Measurements from ENCODE around the gene GTF3C2.
A peak's percentile ranks its signal among the peaks of the same experiment; 100 is the strongest.
"Not testable (repeated sequence)": the region's sequence is repeated elsewhere in the genome, so short reads cannot be mapped to it uniquely, and the experiment has no call there.

Gene GTF3C2

GRCh38 chr2:27320958-27321543, 35.5 kb downstream of the GTF3C2 start:
- no peak for DNase-seq (ENCODE audit: low read depth in 2 of 2)

- DNase-seq (ENCODE audit: low read depth in 2 of 2): not testable (repeated sequence)
Measured at GRCh38 chr2:27319839-27320238, 36.7 kb downstream of the GTF3C2 start.

- DNase-seq (ENCODE audit: low read depth in 2 of 2): no peak
Measured at GRCh38 chr2:27316655-27317412, 39.7 kb downstream of the GTF3C2 start.

GRCh38 chr2:27315122-27315521, 41.4 kb downstream of the GTF3C2 start:
- DNase-seq (ENCODE audit: low read depth in 2 of 2): no peak

- no peak for DNase-seq (ENCODE audit: low read depth in 2 of 2)
Measured at GRCh38 chr2:27314709-27315108, 41.9 kb downstream of the GTF3C2 start.

GRCh38 chr2:27313882-27314645, 42.5 kb downstream of the GTF3C2 start:
- DNase-seq (ENCODE audit: low read depth in 2 of 2): no peak

- no peak for DNase-seq (ENCODE audit: low read depth in 2 of 2)
Measured at GRCh38 chr2:27312152-27312551, 44.4 kb downstream of the GTF3C2 start.

- no peak for DNase-seq (ENCODE audit: low read depth in 2 of 2)
Measured at GRCh38 chr2:27309651-27310050, 46.9 kb downstream of the GTF3C2 start.

GRCh38 chr2:27308359-27308881, 48.1 kb downstream of the GTF3C2 start, which contains the start of gene UCN:
Gene UCN, minus strand, starts transcription at chr2:27308445. Its CDS starts 550 bp downstream, at chr2:27307895.
- DNase-seq (ENCODE audit: low read depth in 2 of 2): no peak

GRCh38 chr2:27307545-27308358, 48.8 kb downstream of the GTF3C2 start:
- DNase-seq (ENCODE audit: low read depth in 2 of 2): no peak

- DNase-seq (ENCODE audit: low read depth in 2 of 2): no peak
Measured at GRCh38 chr2:27307287-27307544, 49.3 kb downstream of the GTF3C2 start.

- DNase-seq (ENCODE audit: low read depth in 2 of 2): peak; percentile 21 to 38
Measured at GRCh38 chr2:27306573-27307286, 49.8 kb downstream of the GTF3C2 start.

GRCh38 chr2:27306136-27306535, 50.4 kb downstream of the GTF3C2 start:
- DNase-seq (ENCODE audit: low read depth in 2 of 2): no peak

GRCh38 chr2:27305516-27305915, 51.0 kb downstream of the GTF3C2 start:
- no peak for DNase-seq (ENCODE audit: low read depth in 2 of 2)

- no peak for DNase-seq (ENCODE audit: low read depth in 2 of 2)
Measured at GRCh38 chr2:27304488-27305240, 51.9 kb downstream of the GTF3C2 start.

GRCh38 chr2:27303093-27304025, 53.2 kb downstream of the GTF3C2 start:
- peak in 1 of 2 donors; percentile 39 for DNase-seq (ENCODE audit: low read depth in 2 of 2)

- DNase-seq (ENCODE audit: low read depth in 2 of 2): not testable (repeated sequence)
Measured at GRCh38 chr2:27300606-27301005, 56.0 kb downstream of the GTF3C2 start.

- no peak for DNase-seq (ENCODE audit: low read depth in 2 of 2)
Measured at GRCh38 chr2:27298391-27299080, 58.0 kb downstream of the GTF3C2 start.

GRCh38 chr2:27297195-27297594, 59.4 kb downstream of the GTF3C2 start:
- DNase-seq (ENCODE audit: low read depth in 2 of 2): no peak
